GM19351 (cell line): ENCODE results near the gene MRPL34.
"Not testable (repeated sequence)": the region's sequence is repeated elsewhere in the genome, so short reads cannot be mapped to it uniquely, and the experiment has no call there.

Source experiments
- ATAC-seq: cut with Tn5 transposase; IDR thresholded peaks from one replicate; pipeline ENCODE4 v1.9.1; 2021; ENCODE audit warnings: mild to moderate bottlenecking, moderate library complexity; ENCODE audit not compliant: unreplicated experiment

MRPL34 gene

DNA sequence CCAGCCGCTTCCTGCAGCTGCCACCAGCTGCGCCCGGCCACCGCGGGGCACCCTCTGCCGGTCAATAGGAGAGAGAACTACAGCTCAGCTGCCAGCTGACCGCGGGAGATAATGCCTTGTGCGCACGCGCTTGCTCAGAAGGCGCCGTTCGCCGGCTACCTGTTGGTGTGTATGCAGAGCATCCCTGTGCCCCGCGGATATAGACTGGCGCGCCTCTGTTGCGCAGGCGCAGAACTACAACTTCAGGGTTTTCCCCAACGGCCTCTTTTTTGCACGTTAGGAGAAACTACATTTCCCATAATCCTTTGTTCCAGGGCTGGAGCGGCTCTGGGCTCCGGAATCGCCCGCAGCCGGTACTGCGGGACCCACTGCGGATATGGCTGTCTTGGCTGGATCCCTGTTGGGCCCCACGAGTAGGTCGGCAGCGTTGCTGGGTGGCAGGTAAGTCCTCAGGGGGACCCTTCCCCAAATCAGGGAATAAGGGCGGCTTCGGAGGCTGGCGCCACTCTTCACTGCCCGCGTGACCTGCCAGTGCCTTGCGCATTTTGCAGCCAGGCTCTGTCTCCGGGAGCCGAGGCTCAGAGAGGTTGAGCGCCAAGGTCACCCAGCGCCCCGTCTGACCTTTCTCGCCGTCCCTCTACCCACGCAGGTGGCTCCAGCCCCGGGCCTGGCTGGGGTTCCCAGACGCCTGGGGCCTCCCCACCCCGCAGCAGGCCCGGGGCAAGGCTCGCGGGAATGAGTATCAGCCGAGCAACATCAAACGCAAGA, at the start of gene MRPL34:
TSS of gene MRPL34 (plus strand) at position 356 of the 768 bp plus-strand sequence. CDS start at position 377, 21 bp downstream.
- peak; percentile 58 for ATAC-seq

DNA sequence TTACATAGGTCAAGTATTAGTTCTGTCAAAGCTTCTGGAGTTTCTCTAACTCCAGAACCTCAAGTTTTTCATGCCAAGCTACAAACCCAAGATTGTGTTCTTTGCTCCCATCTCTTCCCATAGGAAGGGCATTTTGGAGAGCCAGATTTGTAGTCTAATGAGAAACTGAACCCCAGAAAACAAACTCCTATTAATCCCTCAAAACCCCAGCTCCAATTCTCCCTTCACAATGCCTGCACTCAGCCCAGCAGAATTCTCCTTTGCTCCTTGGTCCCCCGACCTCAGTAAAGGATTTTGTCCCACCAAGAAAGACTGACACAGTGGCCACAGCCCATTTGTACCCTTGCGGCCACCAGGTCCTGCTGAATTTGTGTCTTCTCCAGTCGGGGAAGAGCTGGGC, 49.5 kb upstream of the MRPL34 start:
- no peak for ATAC-seq

DNA sequence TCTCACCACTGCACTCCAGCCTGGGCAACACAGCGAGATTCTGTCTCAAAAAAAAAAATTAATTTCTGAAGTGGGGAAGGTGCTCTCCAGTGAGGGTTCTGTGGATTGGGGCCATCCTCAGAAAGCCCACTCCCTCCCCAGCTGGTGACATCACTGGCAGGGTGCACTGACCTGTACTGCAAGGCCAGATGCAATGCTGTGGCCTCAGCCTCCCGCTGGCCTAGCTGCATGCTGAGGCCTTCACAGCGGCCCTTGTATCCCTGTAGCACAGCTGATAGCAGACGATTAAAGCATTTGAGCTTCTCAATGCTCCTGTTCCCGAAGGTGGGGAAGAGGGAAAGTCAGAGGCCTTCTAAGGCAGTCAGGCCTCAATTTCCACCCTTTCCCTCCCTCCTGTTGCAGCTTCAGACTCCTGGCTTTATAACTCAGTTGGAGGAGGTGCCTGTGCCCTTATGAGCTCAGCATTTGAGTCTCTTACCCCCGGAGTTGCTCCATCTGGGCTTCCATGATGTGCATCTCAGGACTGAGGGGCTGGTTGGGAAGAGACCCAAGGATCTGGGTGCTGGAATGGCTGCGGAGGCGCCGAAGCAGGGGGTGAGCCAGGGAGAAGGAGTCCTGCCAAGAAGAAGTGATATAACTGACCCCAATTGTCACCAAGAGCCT, 46.4 kb upstream of the MRPL34 start:
- no peak for ATAC-seq

DNA sequence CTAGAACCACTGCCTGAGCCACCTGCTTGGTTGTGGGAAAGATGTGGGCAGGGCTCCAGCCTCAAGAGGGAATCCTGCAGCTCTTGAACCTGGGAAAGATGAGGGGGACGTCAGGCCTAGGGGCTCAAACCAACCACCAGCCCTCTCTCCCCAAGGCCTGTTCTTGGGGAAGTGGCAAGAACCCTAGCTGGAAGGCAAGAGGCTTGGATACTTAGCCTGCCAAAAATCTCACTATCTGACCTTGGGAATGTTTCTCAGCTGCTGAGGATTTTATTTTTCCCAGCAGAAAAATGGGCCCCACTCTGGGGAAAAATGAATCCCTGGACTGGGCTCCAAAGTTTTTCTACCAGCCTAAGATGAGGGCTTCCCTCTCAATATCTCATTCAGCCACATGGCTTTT, 45.7 kb upstream of the MRPL34 start:
- ATAC-seq, result no peak

DNA sequence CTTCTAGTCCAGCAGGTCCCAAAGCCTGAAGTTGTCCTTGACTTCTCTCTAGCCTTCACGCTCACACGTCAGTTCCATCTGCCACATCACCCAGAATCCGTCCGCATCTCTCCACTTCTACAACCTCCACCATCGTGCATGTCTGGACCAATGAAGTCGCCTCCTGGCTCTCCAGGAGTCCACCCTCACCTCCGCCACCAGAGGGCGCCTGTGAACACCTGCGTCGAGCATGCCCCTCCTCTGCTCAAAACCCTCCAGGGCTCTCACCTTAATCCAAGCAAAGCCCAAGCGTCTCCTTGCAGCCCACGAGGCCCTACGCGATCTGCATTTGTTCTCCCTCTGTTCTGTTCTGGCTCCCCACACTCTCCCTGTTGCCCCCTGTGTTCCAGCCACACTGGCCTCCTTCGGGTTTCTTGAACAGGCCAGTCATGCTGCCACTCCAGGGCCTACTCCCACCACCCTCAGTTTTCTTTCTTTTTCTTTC, 44.8 kb upstream of the MRPL34 start:
- peak; percentile 79 for ATAC-seq

DNA sequence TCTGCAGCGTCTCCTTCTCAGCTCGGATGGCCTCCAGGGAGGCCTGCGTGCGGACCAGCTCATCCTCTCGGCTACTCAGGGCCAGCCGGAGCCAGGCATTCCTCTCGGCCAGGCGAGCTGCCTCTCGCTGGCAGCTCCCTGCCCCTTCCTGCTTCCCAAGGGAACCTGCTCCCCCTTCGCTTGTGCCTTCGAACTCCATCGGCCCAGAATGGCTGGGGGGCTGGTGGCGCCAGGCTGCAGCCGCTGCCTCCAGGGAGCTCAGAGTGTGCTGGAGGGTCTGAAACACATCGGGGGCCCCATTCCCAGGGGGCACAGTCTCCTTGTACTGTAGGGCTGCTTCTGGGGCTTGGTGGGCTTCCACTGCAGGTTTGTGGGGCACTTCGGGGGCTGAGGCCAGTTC, 43.1 kb upstream of the MRPL34 start:
- ATAC-seq, result no peak

DNA sequence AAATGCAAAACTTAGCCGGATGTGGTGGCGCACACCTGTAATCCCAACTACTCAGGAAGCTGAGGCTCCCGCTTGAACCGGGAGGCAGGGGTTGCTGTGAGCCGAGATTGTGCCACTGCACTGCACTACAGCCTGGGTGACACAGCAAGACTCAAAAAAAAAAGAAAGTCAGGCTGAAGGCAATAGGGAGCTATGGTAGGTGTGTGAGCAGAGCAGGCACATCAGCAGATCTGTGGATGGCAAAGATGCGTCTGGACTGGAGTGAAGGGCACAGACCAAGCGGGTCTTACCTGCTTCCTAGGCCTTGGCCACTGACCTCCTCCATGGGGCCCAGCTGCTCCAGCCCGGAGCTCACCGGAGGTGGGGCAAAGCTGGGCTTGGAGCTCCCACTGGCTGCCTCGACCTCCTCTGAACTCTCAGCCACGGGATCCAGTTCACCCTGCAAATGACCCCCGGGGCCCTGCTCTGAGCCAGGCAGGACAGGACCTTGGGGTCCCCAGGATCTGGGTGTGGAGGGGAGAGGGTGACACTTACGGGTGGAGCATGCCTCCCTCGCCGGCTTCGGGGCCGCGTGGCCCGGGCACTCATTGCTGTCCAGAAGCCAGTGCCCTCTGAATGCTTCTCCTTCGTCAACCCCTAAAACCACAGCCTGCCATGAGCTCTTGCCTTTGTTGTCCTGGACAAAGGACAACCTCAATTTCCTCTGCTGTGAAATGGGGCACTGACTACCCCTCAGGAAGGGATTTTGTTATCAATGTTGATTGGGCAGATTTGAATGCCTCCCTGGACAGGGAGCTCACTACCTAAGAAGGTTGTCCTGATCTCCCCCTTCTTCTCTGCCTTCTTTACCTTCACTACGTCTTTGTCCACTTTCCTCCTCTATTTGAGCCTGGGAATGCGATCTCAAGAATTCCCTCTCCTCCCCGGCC, 41.7 kb upstream of the MRPL34 start:
- no peak for ATAC-seq

DNA sequence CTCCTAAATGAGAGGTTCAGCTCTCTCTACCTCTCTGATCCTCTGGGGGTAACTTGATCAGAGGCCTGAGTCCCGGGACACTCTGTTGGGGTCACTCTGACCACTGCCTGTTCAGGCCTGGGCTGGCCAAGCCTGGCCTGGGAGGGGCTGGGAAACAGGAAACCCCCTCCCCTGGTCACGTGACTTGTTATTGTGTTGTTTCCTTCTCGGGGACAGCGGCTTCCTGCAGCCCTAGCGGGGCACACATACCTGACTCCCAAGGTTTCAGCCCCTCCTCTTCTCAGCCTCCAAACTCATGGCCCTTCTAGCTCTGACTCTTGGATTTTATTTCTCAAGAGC, 41.1 kb upstream of the MRPL34 start, which contains the start of gene USHBP1:
TSS of gene USHBP1 (minus strand) at position 105 of the 339 bp plus-strand sequence. CDS start 446 bp downstream, outside the sequence.
- ATAC-seq, result no peak

DNA sequence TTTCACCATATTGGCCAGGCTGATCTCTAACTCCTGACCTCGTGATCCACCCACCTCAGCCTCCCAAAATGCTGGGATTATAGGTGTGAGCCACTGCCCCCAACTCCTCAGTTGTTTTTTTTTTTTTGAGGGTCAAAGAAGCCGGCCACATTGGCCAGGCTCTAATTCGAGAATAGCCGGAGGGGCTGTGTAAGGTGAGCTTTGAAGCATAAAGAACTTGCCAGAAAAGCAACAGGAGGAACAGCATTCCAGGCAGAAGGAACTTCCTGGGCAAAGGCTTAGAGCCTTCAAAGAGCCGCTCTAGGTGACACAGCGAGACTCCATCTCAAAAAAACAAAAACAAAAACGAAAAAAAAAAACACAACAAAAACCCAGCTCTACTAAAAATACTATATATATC, 39.6 kb upstream of the MRPL34 start:
- ATAC-seq, result no peak

DNA sequence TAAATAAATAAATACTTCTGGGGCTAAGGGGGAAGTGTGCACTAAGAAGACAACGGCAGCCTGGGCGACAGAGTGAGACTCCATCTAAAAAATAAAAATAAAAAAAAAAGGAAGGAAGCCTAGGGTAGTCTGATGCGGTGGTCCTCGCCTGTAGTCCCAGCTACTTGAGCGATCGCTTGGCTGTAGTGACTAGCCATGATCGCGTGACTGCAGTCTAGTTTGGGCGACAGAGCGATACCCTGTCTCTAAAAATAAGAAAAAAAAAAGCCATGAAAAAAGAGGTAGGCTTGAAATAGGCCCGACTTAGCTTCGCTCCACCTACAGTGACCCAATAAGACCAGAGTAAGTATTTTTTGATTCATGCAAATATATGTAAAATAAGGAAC, 39.1 kb upstream of the MRPL34 start:
- ATAC-seq, result peak; percentile 35

DNA sequence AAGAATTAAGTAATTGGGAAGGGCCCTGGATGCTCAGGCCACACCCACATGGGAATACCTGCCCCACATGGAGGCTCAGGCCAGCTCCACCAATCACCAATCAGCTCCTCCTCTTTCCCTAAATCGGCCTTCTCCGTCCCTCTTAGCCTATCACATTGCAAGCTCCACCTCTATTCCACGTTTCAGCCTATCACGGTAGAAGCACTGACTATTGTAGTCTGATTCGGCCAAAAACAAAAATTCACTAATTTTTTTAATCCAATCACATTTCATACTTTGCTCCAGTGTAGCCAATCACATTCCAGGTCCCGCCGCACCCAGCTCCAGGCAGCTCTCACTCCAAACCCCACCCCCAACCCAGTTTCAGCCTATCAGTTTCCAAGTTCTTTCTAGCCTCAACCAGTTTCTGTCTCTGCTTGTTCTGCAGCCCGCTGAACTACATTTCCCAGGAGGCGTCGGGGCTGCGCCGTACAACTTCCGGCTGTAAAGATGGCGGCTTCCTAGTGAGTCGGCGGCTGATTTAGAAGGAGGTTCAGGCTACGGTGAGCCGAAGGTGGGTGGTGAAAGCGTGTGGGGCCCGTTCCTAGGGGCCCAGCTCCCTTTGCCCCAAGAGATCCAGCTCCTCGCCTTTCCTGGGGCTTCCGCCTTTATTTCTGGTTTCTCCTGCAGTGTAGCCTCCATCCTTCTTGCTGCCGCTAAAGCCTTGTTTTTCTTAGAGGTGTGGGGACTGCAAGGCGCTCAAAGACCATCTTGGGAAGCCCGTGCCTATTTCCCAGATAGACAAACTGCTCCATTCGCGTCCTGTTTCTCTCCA, 38.5 kb upstream of the MRPL34 start, which contains the start of gene BABAM1:
TSS of gene BABAM1 (plus strand) at position 469 of the 814 bp plus-strand sequence. CDS start 1,364 bp downstream, outside the sequence.
- ATAC-seq, result peak; percentile 79

DNA sequence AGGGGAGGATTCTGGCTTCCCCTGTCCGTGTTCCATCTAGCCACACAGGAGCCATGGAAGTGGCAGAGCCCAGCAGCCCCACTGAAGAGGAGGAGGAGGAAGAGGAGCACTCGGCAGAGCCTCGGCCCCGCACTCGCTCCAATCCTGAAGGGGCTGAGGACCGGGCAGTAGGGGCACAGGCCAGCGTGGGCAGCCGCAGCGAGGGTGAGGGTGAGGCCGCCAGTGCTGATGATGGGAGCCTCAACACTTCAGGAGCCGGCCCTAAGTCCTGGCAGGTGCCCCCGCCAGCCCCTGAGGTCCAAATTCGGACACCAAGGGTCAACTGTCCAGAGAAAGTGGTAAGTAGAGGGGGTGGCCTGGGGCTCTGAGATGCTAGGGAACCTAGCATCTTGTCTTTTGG, 36.9 kb upstream of the MRPL34 start:
- no peak for ATAC-seq

DNA sequence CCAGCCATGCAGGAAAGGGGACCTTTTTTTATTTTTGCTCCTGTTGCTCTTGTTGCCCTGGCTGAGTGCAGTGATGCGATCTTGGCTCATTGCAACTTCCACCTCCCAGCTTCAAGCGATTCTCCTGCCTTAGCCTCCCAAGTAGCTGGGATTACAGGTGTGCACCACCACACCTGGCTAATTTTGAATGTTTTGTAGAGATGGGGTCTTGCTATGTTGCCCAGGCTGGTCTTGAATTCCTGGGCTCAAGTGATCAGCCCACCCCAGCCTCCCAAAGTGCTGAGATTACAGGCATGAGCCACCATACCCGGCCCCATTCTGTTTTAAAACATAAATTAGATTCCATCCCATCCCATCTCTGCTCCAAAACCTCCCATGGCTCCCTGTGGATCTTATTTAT, 30.8 kb upstream of the MRPL34 start:
- not testable (repeated sequence) for ATAC-seq

DNA sequence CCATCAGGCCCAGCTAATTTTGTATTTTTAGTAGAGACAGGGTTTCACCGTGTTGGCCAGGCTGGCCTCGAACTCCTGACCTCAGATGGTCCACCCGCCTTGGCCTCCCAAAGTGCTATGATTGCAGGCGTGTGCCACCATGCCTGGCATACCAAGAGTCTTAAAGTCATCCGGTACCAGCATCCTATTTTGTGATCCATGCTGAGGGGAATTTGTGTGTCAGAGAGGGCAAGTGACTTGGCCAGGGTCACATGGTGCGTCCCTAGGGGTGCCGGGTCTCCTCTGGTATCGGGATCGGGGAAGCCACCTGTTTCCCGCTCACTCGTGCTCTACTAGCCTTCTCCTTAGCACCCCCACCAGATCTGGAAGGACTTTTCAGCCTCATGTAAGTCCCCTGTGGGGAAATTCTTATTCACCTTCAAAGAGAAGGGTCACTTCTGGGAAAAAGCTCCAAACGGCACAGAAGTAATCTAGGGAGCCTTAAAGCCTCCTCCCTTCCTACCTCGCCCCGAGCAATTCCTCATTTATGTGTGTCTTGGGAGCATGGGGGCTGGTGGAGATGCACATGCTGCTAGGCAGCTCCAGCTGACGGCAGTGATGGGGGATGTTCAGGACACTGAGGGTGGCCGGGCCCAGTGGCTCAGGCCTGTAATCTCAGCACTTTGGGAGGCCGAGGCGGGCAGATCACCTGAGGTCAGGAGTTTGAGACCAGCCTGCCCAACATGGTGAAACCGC, 30.1 kb upstream of the MRPL34 start:
- no peak for ATAC-seq

DNA sequence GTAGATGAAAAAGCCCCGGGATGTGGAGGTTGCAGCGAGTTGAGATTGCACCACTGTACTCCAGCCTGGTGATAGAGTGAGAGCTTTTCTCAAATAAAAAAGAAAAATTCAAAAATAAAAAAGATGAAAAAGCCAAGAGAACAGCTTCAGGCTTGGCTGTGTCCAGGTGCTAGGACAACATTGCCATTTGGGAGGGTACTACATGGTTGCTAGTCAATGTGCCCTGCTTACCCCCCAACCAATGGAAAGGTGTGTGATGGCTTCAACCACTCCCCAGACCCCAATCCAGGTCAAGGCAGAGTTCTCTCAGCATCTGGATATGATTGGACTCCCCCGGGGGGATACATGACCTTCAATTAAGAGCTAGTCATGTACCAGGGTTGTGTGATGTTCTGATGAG, 26.2 kb upstream of the MRPL34 start:
- no peak for ATAC-seq

DNA sequence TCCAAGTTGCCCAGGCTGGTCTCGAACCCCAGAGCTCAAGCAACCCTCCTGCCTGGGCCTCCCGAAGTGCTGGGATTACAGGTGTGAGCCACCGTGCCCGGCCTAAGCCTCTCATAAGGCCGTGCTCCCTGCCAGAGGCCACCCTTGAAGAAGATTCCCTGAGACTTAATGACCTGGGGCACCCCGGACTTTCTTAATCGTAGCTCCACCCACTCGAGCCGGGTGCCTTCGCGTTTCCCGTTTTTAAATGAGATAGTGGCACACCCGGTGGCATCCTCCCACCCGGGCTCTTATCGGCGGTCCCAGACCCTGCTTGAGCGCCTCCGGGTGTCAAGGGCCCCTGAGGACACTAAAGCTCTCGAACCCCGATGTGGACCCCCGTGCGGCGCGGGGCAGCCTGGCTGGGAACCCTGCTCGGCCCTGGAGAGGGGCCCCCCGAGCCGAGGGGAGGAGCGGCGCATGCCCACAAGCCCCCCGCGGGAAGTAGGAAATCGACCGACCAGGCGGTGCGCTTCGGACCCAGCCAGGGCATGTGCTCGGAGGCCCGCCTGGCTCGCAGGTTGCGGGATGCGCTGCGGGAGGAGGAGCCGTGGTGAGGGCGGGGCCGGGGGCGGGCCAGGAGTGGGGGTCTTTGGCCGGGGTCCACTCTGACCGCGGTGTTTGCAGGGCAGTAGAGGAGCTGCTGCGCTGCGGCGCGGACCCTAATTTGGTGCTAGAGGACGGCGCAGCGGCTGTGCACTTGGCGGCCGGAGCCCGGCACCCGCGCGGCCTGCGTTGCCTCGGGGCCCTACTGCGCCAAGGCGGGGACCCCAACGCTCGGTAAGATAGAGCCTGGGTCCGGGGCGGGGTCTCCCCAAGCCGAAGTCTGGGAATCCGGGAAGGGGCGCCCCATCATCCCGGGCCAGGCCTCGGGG, 24.0 kb upstream of the MRPL34 start, which contains the start of gene ANKLE1:
TSS of gene ANKLE1 (plus strand) at position 511 of the 914 bp plus-strand sequence. CDS start at position 531, 20 bp downstream.
- ATAC-seq, result no peak

DNA sequence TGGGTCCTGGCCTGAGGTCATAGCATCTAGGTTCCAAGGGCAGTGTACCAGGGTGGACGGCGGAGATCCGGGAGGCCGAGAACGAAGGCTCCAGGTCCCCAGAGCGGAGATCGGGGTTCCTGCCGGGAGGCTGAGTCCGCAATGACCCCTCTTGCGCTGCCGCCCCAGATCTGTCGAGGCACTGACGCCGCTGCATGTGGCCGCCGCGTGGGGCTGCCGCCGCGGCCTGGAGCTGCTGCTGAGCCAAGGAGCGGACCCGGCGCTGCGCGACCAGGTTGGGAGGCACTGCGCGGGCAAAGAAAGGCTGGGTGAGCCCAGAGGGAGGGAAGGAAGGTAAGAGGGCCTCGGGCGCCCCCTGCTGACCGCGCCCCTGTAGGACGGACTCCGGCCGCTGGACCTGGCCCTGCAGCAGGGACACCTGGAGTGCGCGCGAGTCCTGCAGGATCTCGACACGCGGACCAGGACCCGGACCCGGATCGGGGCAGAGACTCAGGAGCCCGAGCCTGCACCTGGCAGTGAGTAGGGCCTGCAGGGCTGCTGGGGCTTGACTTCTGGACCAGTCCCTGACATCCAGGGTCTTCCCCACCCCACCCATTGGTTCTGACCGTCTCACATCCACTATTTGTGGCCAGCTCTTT, 23.1 kb upstream of the MRPL34 start:
- peak; percentile 40 for ATAC-seq

DNA sequence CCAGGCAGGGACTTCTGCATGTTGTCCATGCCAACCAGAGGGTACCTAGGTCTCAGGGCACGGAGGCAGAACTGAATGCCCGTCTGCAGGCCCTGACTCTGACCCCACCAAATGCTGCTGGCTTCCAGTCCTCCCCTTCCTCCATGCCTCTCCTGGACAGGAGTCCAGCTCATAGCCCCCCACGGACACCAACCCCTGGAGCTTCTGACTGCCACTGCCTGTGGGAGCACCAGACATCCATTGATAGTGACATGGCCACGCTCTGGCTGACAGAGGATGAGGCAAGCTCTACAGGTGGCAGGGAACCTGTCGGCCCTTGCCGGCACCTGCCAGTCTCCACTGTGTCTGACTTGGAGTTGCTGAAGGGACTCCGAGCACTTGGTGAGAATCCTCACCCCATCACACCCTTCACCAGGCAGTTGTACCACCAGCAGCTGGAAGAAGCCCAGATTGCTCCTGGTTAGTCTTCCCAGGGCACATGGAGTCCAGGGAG, 22.1 kb upstream of the MRPL34 start:
- ATAC-seq, result no peak
